ENCODE measurements around the gene PTPN9. TPM values are rescaled to one million over a fixed set of nuclear protein-coding genes. Genes with fewer than 3 reads are reported as not detected.
"Not testable (repeated sequence)": the region's sequence is repeated elsewhere in the genome, so short reads cannot be mapped to it uniquely, and the experiment has no call there.

The PTPN9 gene
- total RNA-seq, 5 donors from 2014 or later (not counting 1 experiment from before 2014, with no cell fraction given), result 12.7 to 19.6 (median 16.3) TPM

GRCh38 chr15:75544359-75544758, 34.8 kb downstream of the PTPN9 start:
- no CpG with 5 or more reads among the region's 2 CpGs for WGBS (ENCODE audit: insufficient coverage)

DNA sequence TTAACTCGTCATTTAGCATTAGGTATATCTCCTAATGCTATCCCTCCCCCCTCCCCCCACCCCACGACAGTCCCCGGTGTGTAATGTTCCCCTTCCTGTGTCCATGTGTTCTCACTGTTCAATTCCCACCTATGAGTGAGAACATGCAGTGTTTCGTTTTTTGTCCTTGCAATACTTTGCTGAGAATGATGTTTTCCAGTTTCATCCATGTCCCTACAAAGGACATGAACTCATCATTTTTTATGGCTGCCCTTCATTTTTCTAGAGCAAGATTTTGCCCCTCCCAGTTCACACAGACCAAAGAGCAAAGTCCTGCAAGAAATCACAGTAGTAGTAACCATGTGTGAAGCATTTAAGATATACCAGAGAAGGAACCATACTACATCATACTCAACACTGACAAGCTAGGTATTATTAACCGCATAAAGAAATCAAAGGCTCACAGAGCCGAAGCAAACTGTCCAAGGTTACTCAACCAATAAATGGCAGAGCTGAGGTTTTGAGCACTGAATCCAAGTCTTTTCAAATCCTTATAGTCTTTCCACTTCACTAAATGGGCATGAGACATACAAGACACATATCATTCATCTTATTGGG, 36.1 kb downstream of the PTPN9 start:
- peaks cover 12% of the 10 kb centered on the region for H3K36me3 Mint-ChIP-seq
- 100% methylated on average over 1 of the region's 6 CpGs for WGBS (ENCODE audit: insufficient coverage)

More at GRCh38 chr15:75544359-75544758, 34.8 kb downstream of the PTPN9 start:
- Histone ChIP-seq H3K27me3 (replicated peaks in 1 of 2; ENCODE audit: control insufficient read depth in 2 of 2, extremely low read depth in 1 of 2, insufficient read depth in 2 of 2, low read length in 1 of 2) (no peaks in the 10 kb centered on the region), H3K27ac (ENCODE audit: low read length) (no peak overlapping the region), H3K4me1 (ENCODE audit: control insufficient read depth in 1 of 2, extremely low read depth in 1 of 2, insufficient read depth in 2 of 2, low read length in 2 of 2) (no peaks in the 10 kb centered on the region), H3K9me3 (no peaks in the 10 kb centered on the region), H3K4me3 (ENCODE audit: control insufficient read depth in 1 of 2, extremely low read depth in 1 of 2, low read length in 1 of 2) (no peak overlapping the region), H3K36me3 (ENCODE audit: control insufficient read depth in 2 of 2, extremely low read depth in 1 of 2, insufficient read depth in 1 of 2, low read length in 1 of 2) (no peaks in the 10 kb centered on the region)
- no peak for ATAC-seq (replicated peaks in 1 of 4)
- CTCF ChIA-PET, result interaction anchor here (0.6 kb wide), 3 partner anchors 14 to 127 kb away, joined by 3 to 4 read pairs (median 3); no protein-coding TSS in a partner anchor
- Mint-ChIP-seq H3K9me3 (no peaks in the 10 kb centered on the region), H3K36me3 (peaks cover 5% of the 10 kb centered on the region), H3K27ac (peak overlapping the region in 1 of 2 donors; percentile 36), H3K27me3 (no peaks in the 10 kb centered on the region), H3K4me1 (peaks cover 17 to 39% (median 29%) of the 10 kb centered on the region in 3 donors), H3K4me3 (no peak overlapping the region)
- no peak for DNase-seq
- POLR2A ChIA-PET, result interaction anchor here in 1 of 2 donors (0.7 kb wide), 2 partner anchors 80 to 258 kb away, joined by 3 read pairs; no protein-coding TSS in a partner anchor

DNA sequence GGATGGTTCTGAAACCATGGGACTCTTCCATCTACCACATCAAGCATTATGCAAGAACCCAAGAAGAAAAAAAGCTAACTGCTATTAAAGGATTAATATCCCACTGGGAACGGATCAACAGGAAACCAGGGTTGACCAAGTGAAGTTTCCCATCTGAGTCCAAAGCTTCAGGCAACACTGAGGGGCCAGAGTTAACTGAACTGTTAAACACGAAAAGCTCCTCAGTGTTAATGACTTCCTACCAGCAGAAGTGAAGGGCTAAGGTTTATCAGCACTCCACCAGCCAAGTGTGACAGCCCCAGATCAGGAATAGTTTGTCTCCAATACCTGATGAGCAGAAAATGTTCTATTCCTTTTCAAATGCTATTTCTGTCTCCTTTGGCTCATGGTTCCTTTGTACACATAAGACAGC, 36.7 kb downstream of the PTPN9 start:
- H3K27ac Mint-ChIP-seq, result no peak overlapping the region

More for the DNA sequence above, 36.1 kb downstream of the PTPN9 start:
- H3K9me3 ChIP-seq; DNase-seq; H3K27me3 Mint-ChIP-seq; ATAC-seq (replicated peaks in 1 of 4); H3K4me3 Mint-ChIP-seq; H3K4me1 ChIP-seq (ENCODE audit: control insufficient read depth in 1 of 2, extremely low read depth in 1 of 2, insufficient read depth in 2 of 2, low read length in 2 of 2); H3K4me3 ChIP-seq (ENCODE audit: control insufficient read depth in 1 of 2, extremely low read depth in 1 of 2, low read length in 1 of 2); POLR2A ChIA-PET; H3K27ac ChIP-seq (ENCODE audit: low read length); H3K36me3 ChIP-seq (ENCODE audit: control insufficient read depth in 2 of 2, extremely low read depth in 1 of 2, insufficient read depth in 1 of 2, low read length in 1 of 2); H3K27me3 ChIP-seq (replicated peaks in 1 of 2; ENCODE audit: control insufficient read depth in 2 of 2, extremely low read depth in 1 of 2, insufficient read depth in 2 of 2, low read length in 1 of 2); H3K27ac Mint-ChIP-seq; H3K9me3 Mint-ChIP-seq: not testable (repeated sequence)
- CTCF ChIA-PET, result interaction anchor here in 1 of 2 donors (0.6 kb wide), 1 partner anchor 24 kb away, joined by 3 read pairs; no protein-coding TSS in a partner anchor
- H3K4me1 Mint-ChIP-seq, result peaks cover 24 to 43% (median 29%) of the 10 kb centered on the region in 3 donors

GRCh38 chr15:75538376-75538775, 40.7 kb downstream of the PTPN9 start:
- POLR2A ChIA-PET, result no interaction called here
- peaks cover 0 to 3% of the 10 kb centered on the region in 2 donors for H3K36me3 ChIP-seq (ENCODE audit: control insufficient read depth in 2 of 2, extremely low read depth in 1 of 2, insufficient read depth in 1 of 2, low read length in 1 of 2)
- no peaks in the 10 kb centered on the region for H3K9me3 ChIP-seq
- CTCF ChIA-PET, result no interaction called here
- no peak overlapping the region for H3K4me3 ChIP-seq (ENCODE audit: control insufficient read depth in 1 of 2, extremely low read depth in 1 of 2, low read length in 1 of 2)
- H3K27me3 Mint-ChIP-seq, result no peaks in the 10 kb centered on the region
- H3K9me3 Mint-ChIP-seq, result no peaks in the 10 kb centered on the region
- H3K36me3 Mint-ChIP-seq, result peaks cover 14% of the 10 kb centered on the region
- 95% methylated on average over 4 of the region's 7 CpGs for WGBS (ENCODE audit: insufficient coverage)
- ATAC-seq (replicated peaks in 1 of 4) (no peak), DNase-seq (no peak)
- H3K4me1 Mint-ChIP-seq, result peaks cover 19 to 38% (median 20%) of the 10 kb centered on the region in 3 donors
- H3K4me1 ChIP-seq (ENCODE audit: control insufficient read depth in 1 of 2, extremely low read depth in 1 of 2, insufficient read depth in 2 of 2, low read length in 2 of 2), result no peaks in the 10 kb centered on the region
- H3K4me3 Mint-ChIP-seq, result no peak overlapping the region
- H3K27ac Mint-ChIP-seq, result no peak overlapping the region
- H3K27me3 ChIP-seq (replicated peaks in 1 of 2; ENCODE audit: control insufficient read depth in 2 of 2, extremely low read depth in 1 of 2, insufficient read depth in 2 of 2, low read length in 1 of 2), result no peaks in the 10 kb centered on the region
- no peak overlapping the region for H3K27ac ChIP-seq (ENCODE audit: low read length)

More for the DNA sequence above, 36.7 kb downstream of the PTPN9 start:
- WGBS (ENCODE audit: insufficient coverage), result 70% methylated on average over 2 of the region's 2 CpGs
- POLR2A ChIA-PET, result no interaction called here
- Histone ChIP-seq H3K4me1 (ENCODE audit: control insufficient read depth in 1 of 2, extremely low read depth in 1 of 2, insufficient read depth in 2 of 2, low read length in 2 of 2) (no peaks in the 10 kb centered on the region), H3K27ac (ENCODE audit: low read length) (no peak overlapping the region), H3K27me3 (replicated peaks in 1 of 2; ENCODE audit: control insufficient read depth in 2 of 2, extremely low read depth in 1 of 2, insufficient read depth in 2 of 2, low read length in 1 of 2) (no peaks in the 10 kb centered on the region), H3K4me3 (ENCODE audit: control insufficient read depth in 1 of 2, extremely low read depth in 1 of 2, low read length in 1 of 2) (no peak overlapping the region), H3K36me3 (ENCODE audit: control insufficient read depth in 2 of 2, extremely low read depth in 1 of 2, insufficient read depth in 1 of 2, low read length in 1 of 2) (peaks cover 0 to 3% of the 10 kb centered on the region in 2 donors), H3K9me3 (no peaks in the 10 kb centered on the region)
- peaks cover 14% of the 10 kb centered on the region for H3K36me3 Mint-ChIP-seq
- H3K4me1 Mint-ChIP-seq, result peaks cover 24 to 42% (median 29%) of the 10 kb centered on the region in 3 donors
- DNase-seq, result no peak
- CTCF ChIA-PET, result interaction anchor here in 1 of 2 donors (0.6 kb wide), 1 partner anchor 24 kb away, joined by 3 read pairs; no protein-coding TSS in a partner anchor
- no peaks in the 10 kb centered on the region for H3K9me3 Mint-ChIP-seq
- no peaks in the 10 kb centered on the region for H3K27me3 Mint-ChIP-seq
- H3K4me3 Mint-ChIP-seq, result no peak overlapping the region
- no peak for ATAC-seq (replicated peaks in 1 of 4)

DNA sequence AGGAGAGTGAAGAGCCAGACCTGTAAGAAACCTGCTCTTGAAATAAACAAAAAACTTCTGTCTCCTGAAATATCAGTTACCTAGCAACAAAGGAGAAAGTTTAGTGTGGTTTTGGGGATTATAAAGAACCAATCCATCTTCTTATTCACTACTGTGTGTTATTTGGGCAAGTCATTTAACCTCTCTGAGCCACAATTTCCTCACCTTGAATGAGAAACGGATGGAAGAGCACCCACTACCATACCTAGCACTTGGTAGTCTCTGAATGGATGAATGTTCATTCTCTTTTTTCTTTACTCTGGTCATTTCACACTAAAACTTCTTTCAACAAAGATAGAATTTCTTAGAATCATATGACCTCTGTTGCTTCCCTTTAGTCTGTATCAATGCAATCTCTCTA, 45.2 kb downstream of the PTPN9 start:
- no peak for DNase-seq
- Histone ChIP-seq H3K4me1 (ENCODE audit: control insufficient read depth in 1 of 2, extremely low read depth in 1 of 2, insufficient read depth in 2 of 2, low read length in 2 of 2) (no peaks in the 10 kb centered on the region), H3K27me3 (replicated peaks in 1 of 2; ENCODE audit: control insufficient read depth in 2 of 2, extremely low read depth in 1 of 2, insufficient read depth in 2 of 2, low read length in 1 of 2) (no peaks in the 10 kb centered on the region), H3K9me3 (no peaks in the 10 kb centered on the region), H3K36me3 (ENCODE audit: control insufficient read depth in 2 of 2, extremely low read depth in 1 of 2, insufficient read depth in 1 of 2, low read length in 1 of 2) (peaks cover 0 to 3% of the 10 kb centered on the region in 2 donors), H3K4me3 (ENCODE audit: control insufficient read depth in 1 of 2, extremely low read depth in 1 of 2, low read length in 1 of 2) (no peak overlapping the region), H3K27ac (ENCODE audit: low read length) (no peak overlapping the region)
- no peaks in the 10 kb centered on the region for H3K27me3 Mint-ChIP-seq
- peak overlapping the region; percentile 29 to 49 for H3K27ac Mint-ChIP-seq
- ChIA-PET POLR2A (no interaction called here), CTCF (no interaction called here)
- peaks cover 13% of the 10 kb centered on the region for H3K36me3 Mint-ChIP-seq
- ATAC-seq (replicated peaks in 1 of 4), result no peak
- no peak overlapping the region for H3K4me3 Mint-ChIP-seq
- WGBS (ENCODE audit: insufficient coverage), result no CpG with 5 or more reads among the region's 1 CpG
- no peaks in the 10 kb centered on the region for H3K9me3 Mint-ChIP-seq
- peaks cover 18 to 39% (median 20%) of the 10 kb centered on the region in 3 donors for H3K4me1 Mint-ChIP-seq

- POLR2A ChIA-PET, result interaction anchor here in 1 of 2 donors (0.6 to 0.7 kb wide), 2 partner anchors 147 to 247 kb away, joined by 3 to 5 read pairs; no protein-coding TSS in a partner anchor
- DNase-seq (peak in 1 of 35 experiments; percentile 23), ATAC-seq (replicated peaks in 1 of 4) (no peak)
- H3K27me3 ChIP-seq (replicated peaks in 1 of 2; ENCODE audit: control insufficient read depth in 2 of 2, extremely low read depth in 1 of 2, insufficient read depth in 2 of 2, low read length in 1 of 2), result no peaks in the 10 kb centered on the region
- H3K4me3 ChIP-seq (ENCODE audit: control insufficient read depth in 1 of 2, extremely low read depth in 1 of 2, low read length in 1 of 2), result no peak overlapping the region
- peaks cover 3% of the 10 kb centered on the region for H3K36me3 Mint-ChIP-seq
- no peaks in the 10 kb centered on the region for H3K27me3 Mint-ChIP-seq
- no peak overlapping the region for H3K27ac ChIP-seq (ENCODE audit: low read length)
- no peak overlapping the region for H3K4me3 Mint-ChIP-seq
- no peaks in the 10 kb centered on the region for H3K36me3 ChIP-seq (ENCODE audit: control insufficient read depth in 2 of 2, extremely low read depth in 1 of 2, insufficient read depth in 1 of 2, low read length in 1 of 2)
- H3K9me3 ChIP-seq, result no peaks in the 10 kb centered on the region
- H3K9me3 Mint-ChIP-seq, result no peaks in the 10 kb centered on the region
- H3K4me1 Mint-ChIP-seq, result peaks cover 13 to 34% (median 18%) of the 10 kb centered on the region in 3 donors
- peak overlapping the region in 1 of 2 donors; percentile 40 for H3K27ac Mint-ChIP-seq
- CTCF ChIA-PET, result interaction anchor here in 1 of 2 donors (0.7 kb wide), 1 partner anchor 1221 kb away, joined by 3 read pairs; no protein-coding TSS in a partner anchor
- H3K4me1 ChIP-seq (ENCODE audit: control insufficient read depth in 1 of 2, extremely low read depth in 1 of 2, insufficient read depth in 2 of 2, low read length in 2 of 2), result no peaks in the 10 kb centered on the region
- no CpG with 5 or more reads among the region's 1 CpG for WGBS (ENCODE audit: insufficient coverage)
Observed at GRCh38 chr15:75532413-75533250, 46.5 kb downstream of the PTPN9 start.
